Measurements from ENCODE around the gene MAP3K1. TPM values are rescaled to one million over a fixed set of nuclear protein-coding genes. Genes with fewer than 3 reads are reported as not detected.

MAP3K1 gene
- 15.4 and 19.0 TPM in 2 replicates for total RNA-seq

GRCh38 chr5:56814963-56815657 is at the start of gene MAP3K1:
Gene MAP3K1, plus strand, starts transcription at chr5:56815549. Its CDS starts 25 bp downstream, at chr5:56815574.

GRCh38 chr5:56909294-56910209 is 94.2 kb downstream of the MAP3K1 start, which contains the start of gene SETD9:
Gene SETD9, plus strand, starts transcription at chr5:56909596. Its CDS starts 50 bp downstream, at chr5:56909646.

Other genes with a start within 250 kb of the MAP3K1 start
- 13.7 TPM in 2 replicates for gene SETD9, start 94.0 kb downstream of the MAP3K1 start, total RNA-seq
- 49.7 and 50.2 TPM in 2 replicates for gene MIER3, start 136.6 kb downstream of the MAP3K1 start, total RNA-seq